ENCODE measurements around the gene FGF14. TPM values are rescaled to one million over a fixed set of nuclear protein-coding genes. Genes with fewer than 3 reads are reported as not detected.

FGF14 gene
- polyA plus RNA-seq, 1 of the 3 experiments (the other 2 are of a cell fraction) = 0.20 TPM

DNA sequence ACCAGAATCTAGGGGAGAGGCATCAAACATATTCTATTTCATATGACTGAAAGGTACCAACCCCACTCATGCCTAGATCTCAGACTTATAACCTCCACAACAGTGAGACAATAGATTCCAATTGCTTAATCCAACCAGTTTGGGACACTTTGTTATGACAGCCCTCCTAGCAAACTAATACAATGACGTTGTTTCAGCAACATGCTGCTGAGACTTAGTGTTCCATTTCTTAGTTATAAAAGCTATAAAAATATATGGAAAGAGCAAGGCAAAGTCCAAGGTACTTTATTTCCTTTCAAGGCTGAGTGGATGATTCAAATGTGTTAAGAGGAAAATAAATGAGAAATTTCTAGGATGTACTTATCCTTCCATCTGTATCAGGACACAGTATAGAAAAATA, 352.0 kb downstream of the FGF14 start:
- no peaks in the 10 kb centered on the region for H3K9me3 ChIP-seq
- 47% methylated on average over 1 of the region's 1 CpG for WGBS (ENCODE audit: low lambda C conversion rate)
- H2AFZ ChIP-seq (ENCODE audit: low read depth) = no peak overlapping the region
- DNase-seq = no peak
- no peaks in the 10 kb centered on the region for H3K27me3 ChIP-seq (ENCODE audit: insufficient read depth)
- no peak overlapping the region for H3K4me2 ChIP-seq
- no peaks in the 10 kb centered on the region for H3K79me2 ChIP-seq (ENCODE audit: insufficient read depth)
- POLR2A ChIA-PET = no interaction called here
- TF ChIP-seq RAD21 (IDR thresholded peaks at IDR 0.05; ENCODE audit: low read length) = no peak
- TF ChIP-seq, protein P1, sequence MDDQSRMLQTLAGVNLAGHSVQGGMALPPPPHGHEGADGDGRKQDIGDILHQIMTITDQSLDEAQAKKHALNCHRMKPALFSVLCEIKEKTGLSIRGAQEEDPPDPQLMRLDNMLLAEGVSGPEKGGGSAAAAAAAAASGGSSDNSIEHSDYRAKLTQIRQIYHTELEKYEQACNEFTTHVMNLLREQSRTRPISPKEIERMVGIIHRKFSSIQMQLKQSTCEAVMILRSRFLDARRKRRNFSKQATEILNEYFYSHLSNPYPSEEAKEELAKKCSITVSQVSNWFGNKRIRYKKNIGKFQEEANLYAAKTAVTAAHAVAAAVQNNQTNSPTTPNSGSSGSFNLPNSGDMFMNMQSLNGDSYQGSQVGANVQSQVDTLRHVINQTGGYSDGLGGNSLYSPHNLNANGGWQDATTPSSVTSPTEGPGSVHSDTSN (IDR thresholded peaks at IDR 0.05) = no peak
- no peak for TF ChIP-seq CHD2 (IDR thresholded peaks at IDR 0.05; ENCODE audit: low read length, partially characterized antibody)
- TF ChIP-seq GATA2 (CRISPR knock-in tag; IDR thresholded peaks at IDR 0.05) = no peak
- TF ChIP-seq FOXJ3 (CRISPR knock-in tag; IDR thresholded peaks at IDR 0.05) = no peak
- no peak for TF ChIP-seq TAF1 (IDR thresholded peaks at IDR 0.05; ENCODE audit: borderline replicate concordance, low read depth, low read length)
- no peaks in the 10 kb centered on the region for H3F3A ChIP-seq (replicated peaks; ENCODE audit: insufficient read depth)
- H3K36me3 ChIP-seq (replicated peaks in 1 of 2; ENCODE audit: control insufficient read depth in 1 of 2, insufficient read depth in 2 of 2, low read length in 1 of 2) = peaks cover 0 to 5% of the 10 kb centered on the region in 2 experiments
- H3K27ac ChIP-seq (ENCODE audit: low read depth in 2 of 2, low read length in 1 of 2) = no peak overlapping the region
- peaks cover 0 to 7% of the 10 kb centered on the region in 2 experiments; a peak in 2 of 4 replicates for H3K4me1 ChIP-seq (ENCODE audit: control insufficient read depth in 1 of 2, insufficient read depth in 2 of 2, low read depth in 1 of 2, low read length in 1 of 2)
- H3K9me2 ChIP-seq = no peaks in the 10 kb centered on the region
- H3K9ac ChIP-seq = no peak overlapping the region
- no peaks in the 10 kb centered on the region for H4K20me1 ChIP-seq (ENCODE audit: insufficient read depth)
- H3K4me3 ChIP-seq (ENCODE audit: low read depth in 2 of 2, low read length in 1 of 2) = no peak overlapping the region
- CTCF ChIA-PET = interaction anchor here (0.6 kb wide), 1 partner anchor 344 kb away, joined by 3 read pairs; no protein-coding TSS in a partner anchor

- no peaks in the 10 kb centered on the region for H3F3A ChIP-seq (replicated peaks; ENCODE audit: insufficient read depth)
- DNase-seq = no peak
- POLR2A ChIA-PET = no interaction called here
- H3K27ac ChIP-seq (ENCODE audit: low read depth in 2 of 2, low read length in 1 of 2) = peak overlapping the region in 1 of 2 experiments; percentile 55; a peak in 2 of 4 replicates
- no peak overlapping the region for H3K4me3 ChIP-seq (ENCODE audit: low read depth in 2 of 2, low read length in 1 of 2)
- no peaks in the 10 kb centered on the region for H3K79me2 ChIP-seq (ENCODE audit: insufficient read depth)
- H3K9me2 ChIP-seq = no peaks in the 10 kb centered on the region
- no peaks in the 10 kb centered on the region for H3K27me3 ChIP-seq (ENCODE audit: insufficient read depth)
- no peaks in the 10 kb centered on the region for H3K36me3 ChIP-seq (replicated peaks in 1 of 2; ENCODE audit: control insufficient read depth in 1 of 2, insufficient read depth in 2 of 2, low read length in 1 of 2)
- 0 out of 2 replicates have a peak, but pooled peaks have one; percentile 2 for TF ChIP-seq GATA2 (CRISPR knock-in tag; IDR thresholded peaks at IDR 0.05)
- no peak for TF ChIP-seq RAD21 (IDR thresholded peaks at IDR 0.05; ENCODE audit: low read length)
- H3K9me3 ChIP-seq = no peaks in the 10 kb centered on the region
- CTCF ChIA-PET = interaction anchor here (0.8 to 1.7 kb wide), 5 partner anchors 11 to 83 kb away, joined by 3 to 5 read pairs (median 3); no protein-coding TSS in a partner anchor
- WGBS (ENCODE audit: low lambda C conversion rate) = 30% methylated on average over 1 of the region's 1 CpG
- H3K4me2 ChIP-seq = no peak overlapping the region
- H4K20me1 ChIP-seq (ENCODE audit: insufficient read depth) = no peaks in the 10 kb centered on the region
- no peak overlapping the region for H3K9ac ChIP-seq
- peaks cover 0 to 13% of the 10 kb centered on the region in 2 experiments; a peak in 2 of 4 replicates for H3K4me1 ChIP-seq (ENCODE audit: control insufficient read depth in 1 of 2, insufficient read depth in 2 of 2, low read depth in 1 of 2, low read length in 1 of 2)
- H2AFZ ChIP-seq (ENCODE audit: low read depth) = no peak overlapping the region
Observed at GRCh38 chr13:102045731-102046130, 356.1 kb downstream of the FGF14 start.

DNA sequence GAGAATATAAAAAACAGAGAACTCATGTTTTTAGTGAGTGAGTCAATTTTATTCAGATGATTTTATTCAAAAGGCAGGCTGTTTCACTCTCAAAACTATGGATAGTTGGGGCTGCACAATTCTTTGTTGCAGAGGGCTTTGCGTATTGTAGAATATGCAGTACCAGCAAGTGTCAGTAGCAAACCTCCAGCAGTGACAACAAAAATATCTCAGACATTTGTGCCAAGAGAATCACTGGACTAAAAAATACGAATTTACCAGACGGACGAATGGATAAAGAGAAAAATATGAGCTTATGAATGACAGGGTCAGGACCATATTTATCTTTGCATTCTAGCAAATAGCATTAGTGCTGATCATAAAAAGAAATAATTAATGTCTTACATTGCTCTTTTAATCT, 359.1 kb downstream of the FGF14 start:
- Histone ChIP-seq H3K9me3 (no peaks in the 10 kb centered on the region), H2AFZ (ENCODE audit: low read depth) (no peak overlapping the region), H3F3A (replicated peaks; ENCODE audit: insufficient read depth) (no peaks in the 10 kb centered on the region), H3K79me2 (ENCODE audit: insufficient read depth) (no peaks in the 10 kb centered on the region), H3K4me2 (no peak overlapping the region), H3K4me1 (ENCODE audit: control insufficient read depth in 1 of 2, insufficient read depth in 2 of 2, low read depth in 1 of 2, low read length in 1 of 2) (peaks cover 0 to 20% of the 10 kb centered on the region in 2 experiments; a peak in 2 of 4 replicates), H3K9me2 (no peaks in the 10 kb centered on the region), H3K27me3 (ENCODE audit: insufficient read depth) (no peaks in the 10 kb centered on the region), H3K9ac (no peak overlapping the region), H3K4me3 (ENCODE audit: low read depth in 2 of 2, low read length in 1 of 2) (no peak overlapping the region), H3K36me3 (replicated peaks in 1 of 2; ENCODE audit: control insufficient read depth in 1 of 2, insufficient read depth in 2 of 2, low read length in 1 of 2) (no peaks in the 10 kb centered on the region), H3K27ac (ENCODE audit: low read depth in 2 of 2, low read length in 1 of 2) (no peak overlapping the region; a peak in 1 of 4 replicates), H4K20me1 (ENCODE audit: insufficient read depth) (no peaks in the 10 kb centered on the region)
- no peak for TF ChIP-seq FOXJ3 (CRISPR knock-in tag; IDR thresholded peaks at IDR 0.05)
- TF ChIP-seq SMC3 (IDR thresholded peaks at IDR 0.05; ENCODE audit: low read depth, low read length) = no peak
- TF ChIP-seq RXRA (IDR thresholded peaks at IDR 0.05; ENCODE audit: borderline replicate concordance, low read depth) = no peak
- TF ChIP-seq RAD21 (IDR thresholded peaks at IDR 0.05; ENCODE audit: low read length) = no peak
- DNase-seq = no peak
- POLR2A ChIA-PET = no interaction called here
- CTCF ChIA-PET = no interaction called here
- WGBS (ENCODE audit: low lambda C conversion rate) = 55% methylated on average over 4 of the region's 4 CpGs

Data from SK-N-SH (cell line).